ENCODE measurements around the gene CACNA1S.
A peak's percentile ranks its signal among the peaks of the same experiment; 100 is the strongest.

CACNA1S gene

DNA sequence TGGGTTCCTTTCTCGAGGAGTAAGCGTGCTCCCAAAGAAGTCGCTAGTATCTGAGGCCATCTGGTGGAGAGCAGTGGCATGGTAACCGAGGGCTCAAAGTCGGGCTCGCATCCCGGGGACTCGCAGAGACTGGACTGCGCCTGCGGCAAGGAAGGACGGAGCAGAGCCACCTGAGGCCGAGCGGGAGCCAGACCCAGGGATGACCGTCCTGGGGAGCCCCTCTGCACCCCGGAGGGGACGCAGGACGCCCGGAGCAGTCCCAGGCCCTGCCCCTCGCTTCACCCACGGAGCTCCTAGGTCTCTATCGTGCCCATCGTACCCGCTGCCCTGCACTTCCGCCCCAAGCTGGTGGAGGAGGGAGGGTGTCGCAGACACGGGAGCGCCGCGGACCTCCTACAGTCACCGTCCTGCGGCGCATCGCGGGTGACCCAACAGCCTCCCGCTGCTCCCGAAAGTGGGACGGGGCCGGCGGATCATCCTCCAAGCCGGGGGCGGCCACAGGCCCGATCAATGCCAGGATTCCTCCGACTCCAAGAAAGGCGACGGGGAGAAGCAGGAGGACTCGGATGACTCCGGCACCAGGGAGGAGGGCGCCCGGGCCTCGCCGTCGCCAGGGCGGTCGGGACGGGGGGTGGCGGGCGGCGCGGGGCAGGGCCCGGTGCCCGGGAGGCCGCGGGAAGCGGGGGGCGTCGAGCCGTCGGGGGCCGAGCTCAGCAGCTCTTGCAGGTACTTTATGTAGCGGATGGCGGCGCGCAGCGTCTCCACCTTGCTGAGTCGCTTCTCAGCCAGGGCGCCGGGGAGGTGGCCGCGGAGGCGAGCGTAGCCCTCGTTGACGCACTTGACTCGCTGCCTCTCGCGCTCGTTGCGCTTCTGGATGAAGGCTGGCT, 2.3 kb upstream of the CACNA1S start:
- peak; percentile 87 to 91 (median 91) for DNase-seq

DNA sequence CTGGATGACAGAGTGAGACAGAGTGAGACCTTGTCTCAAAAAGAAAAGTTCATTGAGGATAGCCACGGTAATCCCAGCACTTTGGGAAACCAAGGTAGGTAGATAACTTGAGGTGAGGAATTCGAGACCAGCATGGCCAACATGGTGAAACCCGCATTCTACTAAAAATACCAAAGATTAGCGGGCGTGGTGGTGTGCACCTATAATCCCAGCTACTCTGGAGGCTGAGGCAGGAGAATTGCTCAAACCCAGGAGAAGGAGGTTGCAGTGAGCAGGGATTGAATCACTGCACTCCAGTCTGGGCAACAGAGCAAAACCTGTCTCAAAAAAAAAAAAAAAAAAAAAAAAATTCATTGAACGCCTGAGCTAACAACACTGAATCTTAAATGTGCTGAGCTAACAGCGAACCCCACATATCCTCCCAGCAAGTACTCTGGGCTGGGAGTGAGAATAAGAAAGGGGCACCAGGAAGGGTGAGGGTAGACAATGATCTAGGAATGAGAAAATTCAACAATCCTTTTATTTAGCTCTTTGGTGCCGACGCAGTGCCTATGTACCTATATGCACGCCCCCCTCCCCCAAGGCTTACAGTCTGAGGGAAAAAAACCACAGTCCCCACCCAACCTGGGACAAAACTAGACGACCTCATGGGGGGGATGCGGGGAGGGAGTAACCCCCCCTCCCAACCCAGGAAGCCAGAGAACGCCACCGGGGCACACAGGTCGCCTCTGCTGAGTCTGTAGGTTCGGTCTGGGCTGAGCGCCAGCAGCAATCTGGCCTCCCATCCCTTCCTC, 1.4 kb upstream of the CACNA1S start:
- DNase-seq = no peak

DNA sequence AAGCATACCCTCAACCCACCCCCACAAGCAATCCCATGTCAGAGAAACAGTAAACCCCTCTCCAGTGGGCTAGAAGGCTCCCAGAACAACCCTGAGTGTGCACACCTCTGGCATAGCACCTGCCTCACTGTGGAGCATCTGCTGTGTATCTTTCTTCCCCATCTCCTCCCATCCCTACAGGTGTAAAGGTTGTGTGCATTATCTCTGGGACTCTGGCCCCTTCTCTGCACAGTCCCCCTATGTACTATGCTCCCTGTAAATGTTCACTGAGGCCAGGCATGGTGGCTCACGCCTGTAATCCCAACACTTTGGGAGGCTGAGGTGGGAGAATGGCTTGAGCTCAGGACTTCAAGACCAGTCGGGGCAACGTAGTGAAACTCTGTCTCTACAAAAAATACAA, 700 bp upstream of the CACNA1S start:
- no peak for DNase-seq

DNA sequence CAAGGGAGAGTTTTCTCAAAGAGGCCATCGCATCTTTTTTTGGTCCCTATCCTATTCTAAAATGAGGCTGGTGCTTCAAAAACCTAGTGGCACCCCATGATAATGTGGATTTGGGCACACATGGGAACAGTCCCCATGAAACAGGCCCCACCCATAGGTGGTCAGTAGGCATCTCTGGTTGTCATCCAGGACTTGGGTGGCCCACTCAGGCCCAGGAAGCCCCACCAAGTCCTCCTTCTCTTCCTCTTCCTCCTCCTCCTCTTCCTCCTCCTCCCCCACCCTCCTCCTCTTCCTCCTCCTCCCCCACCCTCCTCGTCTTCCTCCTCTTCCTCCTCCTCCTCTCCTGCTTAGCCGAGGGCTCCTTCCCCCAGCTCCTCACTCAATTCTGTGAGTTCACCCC, 554 bp downstream of the CACNA1S start:
- no peak for DNase-seq

DNA sequence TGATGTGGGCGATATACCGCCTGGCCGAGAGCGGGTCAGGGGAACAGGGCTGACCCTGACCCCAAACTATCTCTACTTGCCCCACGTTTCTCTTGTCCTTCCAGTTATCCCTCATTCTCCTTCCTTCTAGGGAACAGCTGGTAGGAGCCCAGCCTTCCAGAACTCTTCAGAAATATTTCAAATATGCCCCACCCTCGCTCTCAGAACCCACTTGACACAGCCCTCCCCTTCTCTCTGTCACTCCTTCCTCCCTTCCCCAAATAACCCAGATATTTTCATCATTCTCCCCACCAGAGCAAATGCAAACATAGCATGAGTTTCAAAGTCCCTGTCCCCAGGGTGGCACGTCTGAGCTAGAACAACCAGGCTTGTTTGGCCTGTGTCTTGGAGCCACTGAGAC, 1.1 kb downstream of the CACNA1S start:
- no peak for DNase-seq

DNA sequence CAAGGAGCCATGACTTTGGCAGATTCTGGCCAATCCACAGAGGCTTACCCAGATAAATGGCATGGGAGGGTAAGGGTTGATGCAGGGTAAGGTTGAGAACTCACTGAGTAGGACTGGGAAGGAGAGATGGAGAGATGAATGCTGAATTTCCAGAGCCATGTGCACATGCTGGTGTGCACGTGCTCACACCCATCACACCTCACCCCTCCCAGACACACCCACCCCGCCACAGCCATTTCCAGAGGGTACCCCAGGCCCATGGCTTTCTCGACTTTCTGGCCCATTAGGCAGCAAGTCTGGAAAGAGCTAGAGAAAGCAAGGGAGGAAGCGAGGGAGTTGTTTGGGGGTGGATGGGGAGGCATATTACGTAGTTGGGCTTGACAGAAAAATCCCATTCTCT, 1.6 kb downstream of the CACNA1S start:
- DNase-seq = no peak

DNA sequence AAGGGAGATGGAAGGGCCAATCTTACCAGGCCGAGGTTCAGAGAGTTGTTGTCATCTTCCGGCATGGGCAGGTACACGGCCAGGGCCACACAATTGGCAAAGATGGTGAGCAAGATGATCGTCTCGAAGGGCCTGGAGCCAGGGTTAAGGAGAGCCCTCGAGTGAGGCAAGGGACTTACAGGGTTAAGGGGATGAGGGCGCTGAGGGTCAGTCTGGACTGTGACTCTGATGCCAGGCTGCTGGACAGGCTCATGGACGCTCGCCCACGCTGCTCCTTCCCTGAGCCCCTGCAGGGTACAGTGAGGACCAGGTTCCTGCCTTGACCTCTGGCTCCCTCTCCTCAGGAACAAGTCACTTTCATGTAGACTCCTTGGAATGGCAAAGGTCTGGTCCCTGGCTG, 2.1 kb downstream of the CACNA1S start:
- DNase-seq = no peak

DNA sequence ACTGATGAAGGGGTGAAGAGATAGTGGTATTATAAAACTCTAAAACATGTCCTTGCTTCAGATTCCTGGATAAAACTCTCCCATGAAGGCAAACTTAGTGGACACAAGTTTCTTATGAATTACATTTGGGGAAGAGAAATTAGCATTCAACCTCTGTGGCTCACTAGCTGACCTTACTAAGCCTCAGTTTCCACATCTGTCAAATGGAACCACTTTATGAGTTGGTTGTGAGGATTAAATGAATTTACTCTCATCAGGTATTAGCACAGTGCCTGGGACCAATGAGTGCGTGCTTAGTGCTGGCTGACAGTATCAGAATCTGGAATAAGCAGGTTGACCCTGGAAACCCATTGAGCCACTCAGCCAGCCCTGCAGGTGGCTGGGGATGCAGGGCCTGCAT, 2.6 kb downstream of the CACNA1S start:
- no peak for DNase-seq

DNA sequence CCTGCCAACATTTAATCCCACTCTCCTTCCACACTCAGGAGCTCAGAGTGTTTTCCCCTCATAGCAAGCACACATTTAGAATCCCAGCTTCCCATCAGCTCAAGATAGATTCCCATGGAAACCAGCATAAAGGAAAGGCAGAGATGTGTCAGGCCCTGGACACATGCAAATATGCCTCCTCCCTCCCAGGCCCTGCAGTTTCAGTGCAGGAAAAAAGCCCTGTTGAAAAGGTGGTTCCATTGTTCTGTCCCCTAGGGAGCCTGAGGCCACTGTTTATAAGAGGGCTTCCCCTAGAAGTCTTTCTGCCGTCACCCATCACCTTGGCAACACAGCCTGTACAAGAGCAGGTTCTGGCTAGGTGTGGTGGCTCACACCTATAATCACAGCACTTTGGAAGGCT, 3.6 kb downstream of the CACNA1S start:
- DNase-seq = no peak

DNA sequence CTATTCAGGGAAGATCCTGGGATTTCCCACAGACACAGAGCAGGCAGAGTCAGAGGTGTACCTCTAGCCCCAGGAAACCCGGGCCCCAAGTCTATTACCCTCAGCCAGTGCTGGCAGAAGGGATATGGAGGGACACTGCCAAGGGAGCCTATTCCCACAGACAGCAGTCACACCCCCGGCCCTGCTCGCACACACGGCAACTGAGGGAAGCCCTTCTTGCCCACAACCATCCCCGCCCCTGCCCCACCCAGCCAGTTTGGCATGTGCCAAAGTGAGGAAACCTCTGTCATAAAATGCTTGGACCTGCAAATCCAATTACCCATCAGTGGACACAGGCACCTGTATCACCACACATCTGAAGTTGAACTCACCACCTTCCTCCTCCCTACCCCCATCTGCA, 6.5 kb downstream of the CACNA1S start:
- no peak for DNase-seq

DNA sequence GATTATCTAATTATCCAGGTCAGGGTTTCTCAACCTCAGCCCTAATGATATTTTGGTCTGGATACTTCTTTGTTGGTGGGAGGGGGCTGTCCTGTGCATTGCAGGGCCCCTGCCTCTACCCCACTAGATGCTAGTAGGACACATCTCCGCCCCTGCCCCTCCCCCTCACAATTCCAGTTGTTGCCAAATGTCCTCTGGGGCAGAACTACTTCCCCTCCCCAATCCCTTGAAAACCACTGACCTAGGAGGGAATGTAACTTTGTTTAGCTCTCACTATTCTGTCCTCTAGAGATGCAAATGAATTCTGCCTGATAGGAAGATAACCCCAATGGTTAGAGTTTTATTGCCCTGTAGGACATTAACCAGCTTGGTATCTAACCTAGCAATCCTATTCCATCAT, 8.1 kb downstream of the CACNA1S start:
- no peak for DNase-seq

DNA sequence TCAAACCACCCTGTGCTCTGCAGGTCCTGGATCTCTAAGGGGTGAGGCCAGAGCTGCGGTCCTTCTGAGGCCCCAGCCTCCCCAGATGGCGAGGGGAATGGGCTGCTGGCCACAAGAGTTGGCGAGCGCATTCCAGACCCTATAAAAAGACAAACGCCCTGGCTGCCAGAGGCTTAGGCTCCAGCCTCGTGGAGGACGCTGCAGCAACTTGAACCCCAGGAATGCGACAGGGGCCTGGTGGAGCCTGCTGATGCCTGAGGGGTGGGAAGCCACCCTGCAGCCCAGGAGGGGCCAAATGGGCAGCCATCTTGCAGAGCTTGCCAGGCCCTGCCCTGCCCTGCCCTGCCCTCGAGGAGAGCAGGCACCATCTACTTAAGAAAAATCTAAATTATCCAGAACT, 8.6 kb downstream of the CACNA1S start:
- no peak for DNase-seq

DNA sequence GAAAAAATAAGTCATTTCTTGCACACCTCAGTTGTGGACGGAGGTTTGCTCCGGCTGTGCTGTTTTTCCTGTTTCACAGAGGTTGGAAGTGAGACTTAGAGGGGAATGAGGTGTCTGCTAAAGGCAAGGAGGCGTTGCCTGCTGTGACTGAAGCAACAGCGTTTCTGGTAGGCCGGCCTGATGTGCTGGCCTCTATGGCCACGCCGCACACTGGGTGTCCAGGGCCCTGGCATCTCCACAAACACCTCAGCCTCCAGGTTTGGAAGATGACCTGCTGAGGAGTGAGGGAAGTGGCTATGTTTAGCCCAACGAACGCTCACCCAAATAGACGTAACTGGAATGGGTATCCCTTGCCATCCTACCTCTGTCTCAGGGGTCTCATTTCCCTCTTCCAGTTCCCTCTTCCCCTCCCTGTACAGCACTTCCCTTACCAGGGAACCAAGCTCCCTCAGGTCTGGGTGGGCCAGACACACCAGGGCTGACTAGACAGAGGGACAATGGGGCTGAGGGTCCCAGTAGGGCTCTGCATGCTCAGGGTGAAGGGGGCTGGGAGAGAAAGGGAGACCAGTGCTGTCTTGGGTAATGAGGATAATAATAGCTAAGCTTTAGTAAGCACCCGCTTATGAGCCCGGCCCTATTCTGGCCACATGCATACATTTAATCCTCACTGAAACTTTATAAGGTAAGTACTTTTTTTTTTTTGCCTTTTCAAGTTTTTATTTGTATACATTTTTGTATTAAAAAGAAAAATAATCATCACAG, 11.9 kb downstream of the CACNA1S start:
- DNase-seq = no peak

DNA sequence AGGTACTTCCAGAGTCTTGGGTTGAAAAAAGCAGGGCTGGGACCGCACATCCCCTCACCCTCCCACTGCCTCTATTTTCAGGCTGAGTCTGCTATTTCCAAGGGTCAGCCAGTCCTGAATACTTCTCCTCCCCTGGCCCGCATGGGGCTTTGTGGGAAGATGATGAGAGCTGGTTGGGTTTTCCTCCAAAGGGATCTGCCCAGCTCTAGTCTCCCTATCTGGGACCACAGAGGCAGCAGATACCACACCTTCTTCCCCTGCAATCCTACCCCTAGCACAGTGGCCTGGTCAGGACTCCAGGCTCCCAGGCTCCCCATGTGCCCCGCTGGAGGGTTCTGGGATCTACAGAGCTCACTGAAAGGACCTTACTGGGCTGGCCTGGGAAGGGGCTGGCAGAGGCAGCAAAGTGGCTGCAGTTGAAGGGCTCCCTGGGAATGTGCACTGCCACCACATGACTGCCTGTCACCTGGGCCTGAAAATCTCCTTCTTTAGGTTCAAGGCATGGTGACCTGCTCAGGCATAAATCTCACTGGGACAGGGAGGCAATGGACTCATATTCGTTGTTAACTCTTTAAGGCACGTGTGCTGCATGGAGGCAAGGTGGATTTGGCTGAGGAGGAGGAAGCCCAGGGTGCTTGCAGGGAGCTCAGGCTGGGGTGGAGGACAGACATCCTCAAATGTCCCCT, 13.1 kb downstream of the CACNA1S start:
- no peak for DNase-seq

DNA sequence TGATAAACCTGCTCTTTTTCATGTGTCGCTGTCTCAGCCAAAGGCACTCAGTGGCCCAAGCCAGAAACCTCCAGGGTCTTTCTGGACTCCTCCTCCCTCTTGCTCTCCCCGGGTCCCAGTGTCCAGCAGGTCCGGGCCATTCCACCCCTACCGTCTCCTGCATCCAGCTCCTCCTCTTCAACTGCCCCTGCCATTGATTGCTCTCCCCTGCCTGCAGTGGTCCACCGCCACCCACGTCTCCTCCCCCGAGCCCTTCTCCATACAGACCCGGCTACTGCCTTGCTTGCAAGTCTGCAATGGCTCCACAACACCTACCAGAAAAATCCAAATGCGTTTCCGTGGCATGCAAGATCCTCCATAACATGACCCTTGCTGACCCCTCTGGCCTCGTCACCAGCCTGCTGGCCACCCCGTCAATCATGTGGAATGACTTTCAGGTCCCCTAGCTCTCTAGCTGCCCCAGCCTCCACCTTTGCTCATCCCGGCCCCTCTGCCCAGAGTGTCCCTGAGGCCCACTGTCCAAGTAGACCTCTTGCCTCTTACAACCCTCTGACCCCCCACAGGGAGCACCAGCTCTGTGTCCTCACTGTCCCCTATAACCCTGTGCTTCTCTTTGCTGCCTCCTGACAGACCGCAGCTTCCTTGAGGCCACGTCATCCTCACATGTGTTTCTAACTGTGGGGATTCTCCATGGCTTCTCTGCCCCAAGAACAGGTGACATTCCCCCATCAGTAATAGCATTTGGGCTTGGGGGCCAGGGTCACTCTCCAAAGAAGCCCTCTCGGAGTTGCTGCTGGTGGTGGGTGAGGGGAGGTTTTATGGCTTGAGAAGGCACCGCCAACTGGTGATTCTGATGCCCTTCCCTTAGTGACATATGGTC, 15.0 kb downstream of the CACNA1S start:
- no peak for DNase-seq

DNA sequence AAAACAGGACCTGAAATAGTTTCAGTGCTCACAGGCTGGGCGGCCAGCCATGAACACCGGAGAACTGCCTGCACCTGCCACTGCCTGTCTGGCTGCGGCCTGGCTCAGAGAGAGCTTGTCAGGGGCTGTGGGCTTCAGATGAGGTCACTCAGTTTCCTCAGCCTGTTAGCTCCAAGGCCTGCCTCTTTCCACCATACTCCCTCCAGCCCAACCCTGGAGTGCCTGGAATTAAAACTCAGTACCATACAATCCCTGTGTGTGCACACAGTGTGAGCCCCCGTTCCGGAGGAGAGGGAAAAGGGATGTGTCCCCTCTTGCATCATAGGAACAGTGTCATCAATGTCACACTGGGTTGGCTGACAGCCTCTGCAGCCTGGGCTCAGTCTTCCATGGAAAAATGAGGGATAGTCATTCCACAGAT, 16.2 kb downstream of the CACNA1S start:
- no peak for DNase-seq

DNA sequence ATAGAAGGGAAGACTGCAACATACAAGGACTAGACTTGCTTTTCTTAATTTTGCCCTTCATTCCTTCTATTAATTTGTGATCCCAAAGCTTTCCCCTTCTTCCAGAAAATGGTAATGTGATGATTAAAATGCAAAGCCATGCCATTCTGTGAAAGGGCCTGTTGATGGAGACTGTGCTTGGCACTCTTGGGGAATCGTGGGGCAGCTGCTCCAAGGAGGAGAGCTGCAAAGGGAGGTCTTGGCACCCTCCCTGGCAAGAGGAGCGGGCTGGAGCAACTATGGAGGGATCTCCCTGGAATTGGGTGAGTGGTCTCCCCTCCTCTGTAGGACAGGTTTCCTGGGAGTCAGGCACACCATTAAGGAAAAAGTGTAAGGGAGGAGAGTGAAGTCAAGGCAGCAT, 16.6 kb downstream of the CACNA1S start:
- no peak for DNase-seq

DNA sequence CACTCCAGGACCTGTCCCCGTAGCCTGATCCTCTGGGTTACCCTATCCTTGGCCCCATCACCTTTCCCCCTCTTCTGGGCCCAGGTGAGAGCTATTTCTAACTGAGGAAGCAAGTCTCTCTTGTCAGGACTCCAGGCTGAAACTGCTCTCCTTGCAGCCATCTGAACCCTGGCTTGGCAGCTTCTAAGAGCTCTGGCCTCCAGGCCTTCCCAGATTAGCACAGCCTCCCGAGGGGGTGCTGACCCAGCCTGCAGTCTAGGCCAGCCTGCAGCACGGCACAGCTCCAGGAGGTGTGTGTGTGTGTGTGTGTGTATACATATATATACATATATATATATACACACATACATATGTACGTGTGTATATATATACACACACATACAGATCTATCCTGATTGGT, 17.4 kb downstream of the CACNA1S start:
- DNase-seq = no peak

DNA sequence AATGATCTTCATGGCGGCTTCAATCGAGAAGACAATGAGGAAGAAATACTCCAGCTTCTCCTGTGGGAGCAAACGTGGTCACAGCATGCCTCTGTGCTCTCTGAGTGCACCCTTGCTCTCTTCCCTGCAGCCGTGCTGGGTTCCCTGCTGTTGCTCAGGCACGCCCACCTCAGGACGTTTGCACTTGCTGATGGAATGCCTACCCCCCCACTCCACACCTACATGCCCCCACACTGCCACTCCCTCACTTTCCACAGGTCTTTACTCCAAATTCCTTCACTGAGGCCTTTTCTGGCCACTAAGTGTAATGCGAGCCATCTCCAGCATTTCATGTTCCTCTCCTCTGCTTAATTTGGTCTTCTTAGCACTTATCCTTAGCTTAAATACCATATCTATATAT, 18.3 kb downstream of the CACNA1S start:
- no peak for DNase-seq

DNA sequence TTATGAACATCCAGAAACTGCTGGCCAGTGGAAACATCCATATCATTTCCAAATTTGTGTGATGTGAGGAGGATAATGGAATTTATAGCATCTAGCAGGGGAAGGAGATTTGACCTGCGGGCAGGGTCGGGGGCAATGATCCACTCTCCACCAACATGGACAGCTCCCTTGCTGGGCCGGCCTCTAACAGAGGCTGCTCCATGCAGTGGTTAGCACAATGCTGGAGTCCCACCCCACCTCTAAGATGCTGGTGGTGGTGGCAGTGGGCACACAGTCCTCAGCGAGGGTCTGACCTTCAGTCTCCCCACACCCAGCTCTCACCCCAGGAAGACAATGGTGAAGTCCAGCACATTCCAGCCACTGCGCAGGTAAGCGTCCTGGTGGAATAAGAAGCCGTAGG, 18.7 kb downstream of the CACNA1S start:
- no peak for DNase-seq

DNA sequence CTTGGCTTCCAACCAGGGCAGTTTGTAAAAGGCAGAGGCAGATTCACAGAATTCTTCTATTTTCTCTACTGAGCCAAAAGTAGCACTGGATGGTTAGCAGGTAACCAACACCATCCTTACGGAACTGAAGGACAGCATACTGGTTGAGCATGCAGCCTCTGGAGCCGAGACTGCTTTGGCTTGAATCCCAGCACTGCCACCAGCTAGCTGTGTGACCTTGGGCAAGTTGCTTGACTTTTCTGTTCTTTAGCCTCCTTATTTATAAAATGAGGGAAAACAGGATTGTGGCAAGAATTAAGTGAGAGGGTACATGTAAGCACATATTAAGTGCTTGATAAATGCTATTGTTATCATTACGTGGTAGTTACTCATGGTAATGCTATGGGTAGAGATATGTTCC, 19.5 kb downstream of the CACNA1S start:
- DNase-seq = no peak

DNA sequence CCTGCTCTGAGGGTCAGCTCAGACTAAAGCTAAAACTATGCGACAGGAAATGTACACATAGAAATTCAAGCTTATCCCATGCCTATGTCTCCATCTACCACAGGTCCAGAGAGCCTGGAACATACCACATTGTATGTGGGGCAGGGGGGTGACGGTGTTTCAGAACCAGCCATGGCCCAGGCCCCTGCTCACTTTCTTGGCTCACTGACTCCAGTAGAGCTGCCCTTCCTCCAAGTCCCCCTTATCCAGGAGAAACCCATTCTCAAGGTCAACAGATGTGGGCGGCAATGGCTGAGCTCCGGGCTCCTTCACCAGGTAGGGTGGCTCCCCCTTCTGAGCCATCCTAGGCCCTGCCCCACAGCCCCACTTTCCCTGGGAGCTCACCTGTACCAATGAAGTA, 21.0 kb downstream of the CACNA1S start:
- DNase-seq = no peak

All from suppressor macrophage treated with lipopolysaccharide for 1 hour (primary cell).